H9 (cell line): ENCODE data around the gene GOLGA6L1. TPM values are rescaled to one million over a fixed set of nuclear protein-coding genes. Genes with fewer than 3 reads are reported as not detected.
A peak's percentile ranks its signal among the peaks of the same experiment; 100 is the strongest.
"Not testable (repeated sequence)": the region's sequence is repeated elsewhere in the genome, so short reads cannot be mapped to it uniquely, and the experiment has no call there.

Experiments used
- DNase-seq: peaks from one replicate; pipeline ENCODE4 v3.0.0-alpha.2; 2017
- H2AFZ ChIP-seq: one replicate; pipeline ENCODE4 v1.6.1; 2013; ENCODE audit warnings: mild to moderate bottlenecking, low read length, control low read depth, moderate library complexity
- H2AK5ac ChIP-seq: 2 replicates; pipeline ENCODE4 v1.6.1; 2013; ENCODE audit warnings: low read length, control low read depth, mixed read lengths; ENCODE audit not compliant: insufficient read length
- H2BK120ac ChIP-seq: one replicate; pipeline ENCODE4 v1.6.1; 2013; ENCODE audit warnings: low read depth, mild to moderate bottlenecking, low read length, control low read depth, inconsistent platforms; ENCODE audit not compliant: poor library complexity, severe bottlenecking
- H2BK12ac ChIP-seq: 2 replicates; pipeline ENCODE4 v1.6.1; 2013; ENCODE audit warnings: low read length, control low read depth, mixed read lengths, low read depth; ENCODE audit not compliant: insufficient read length
- H2BK15ac ChIP-seq: 2 replicates; pipeline ENCODE4 v1.6.1; 2013; ENCODE audit warnings: low read depth, low read length, control low read depth
- H2BK20ac ChIP-seq: one replicate; pipeline ENCODE4 v1.6.1; 2013; ENCODE audit warnings: low read depth, mild to moderate bottlenecking, low read length, control low read depth, inconsistent platforms; ENCODE audit not compliant: poor library complexity, severe bottlenecking
- H2BK5ac ChIP-seq: 2 replicates; pipeline ENCODE4 v1.6.1; 2013; ENCODE audit warnings: low read length, control low read depth, mixed read lengths; ENCODE audit not compliant: insufficient read length
- H3K14ac ChIP-seq: 2 replicates; pipeline ENCODE4 v1.6.1; 2013; ENCODE audit warnings: low read length, control low read depth; ENCODE audit not compliant: insufficient read depth
- H3K18ac ChIP-seq: 2 replicates; pipeline ENCODE4 v1.6.1; 2013; ENCODE audit warnings: low read depth, mild to moderate bottlenecking, mixed read lengths, low read length, control low read depth; ENCODE audit not compliant: insufficient read length
- H3K23ac ChIP-seq: 2 replicates; pipeline ENCODE4 v1.6.1; 2013; ENCODE audit warnings: low read length, control low read depth, mixed read lengths, low read depth; ENCODE audit not compliant: insufficient read length
- H3K23me2 ChIP-seq: 2 replicates; pipeline ENCODE4 v1.6.1; 2013; ENCODE audit warnings: low read depth, mild to moderate bottlenecking, mixed read lengths, low read length, control low read depth; ENCODE audit not compliant: insufficient read length, poor library complexity, severe bottlenecking
- H3K27ac ChIP-seq: 2 replicates; pipeline ENCODE4 v1.5.1; 2013; ENCODE audit warnings: low read length, control low read depth, mixed read lengths, low read depth; ENCODE audit not compliant: insufficient read length
- H3K27me3 ChIP-seq: 2 replicates; pipeline ENCODE4 v1.6.1; 2013; ENCODE audit warnings: low read length, control low read depth, inconsistent platforms; ENCODE audit not compliant: insufficient read depth
- H3K4ac ChIP-seq: 2 replicates; pipeline ENCODE4 v1.6.1; 2013; ENCODE audit warnings: low read depth, mild to moderate bottlenecking, control low read depth, inconsistent platforms, low read length, moderate library complexity
- H3K4me1 ChIP-seq: 2 replicates; pipeline ENCODE4 v1.6.1; 2013; ENCODE audit warnings: low read length, control low read depth, inconsistent platforms; ENCODE audit not compliant: insufficient read depth
- H3K4me2 ChIP-seq: 2 replicates; pipeline ENCODE4 v1.6.1; 2013; ENCODE audit warnings: low read length, control low read depth, mixed read lengths; ENCODE audit not compliant: insufficient read length, insufficient read depth
- H3K56ac ChIP-seq: 2 replicates; pipeline ENCODE4 v1.6.1; 2013; ENCODE audit warnings: low read depth, mild to moderate bottlenecking, mixed read lengths, low read length, control low read depth; ENCODE audit not compliant: insufficient read length
- H3K79me1 ChIP-seq: 2 replicates; pipeline ENCODE4 v1.6.1; 2013; ENCODE audit warnings: low read depth, mild to moderate bottlenecking, moderate library complexity, low read length, control low read depth, inconsistent platforms; ENCODE audit not compliant: insufficient read depth, poor library complexity, severe bottlenecking
- H3K79me2 ChIP-seq: 2 replicates; pipeline ENCODE4 v1.6.1; 2013; ENCODE audit warnings: low read length, control low read depth, inconsistent platforms; ENCODE audit not compliant: insufficient read depth
- H3K9ac ChIP-seq: 2 replicates; pipeline ENCODE4 v1.6.1; 2013; ENCODE audit warnings: low read length, control low read depth, mixed read lengths; ENCODE audit not compliant: insufficient read length; ENCODE audit errors: extremely low read depth
- H3K9me3 ChIP-seq: one replicate; pipeline ENCODE4 v1.6.1; 2013; ENCODE audit warnings: low read depth, low read length, inconsistent platforms; ENCODE audit not compliant: control insufficient read depth
- H3T11ph ChIP-seq: one replicate; pipeline ENCODE4 v1.6.1; 2013; ENCODE audit warnings: mild to moderate bottlenecking, low read length, control low read depth, inconsistent platforms
- H4K20me1 ChIP-seq: one replicate; pipeline ENCODE4 v1.6.1; 2013; ENCODE audit not compliant: control insufficient read depth, insufficient read length, insufficient read depth
- H4K5ac ChIP-seq: 2 replicates; pipeline ENCODE4 v1.6.1; 2013; ENCODE audit warnings: low read depth, mild to moderate bottlenecking, mixed read lengths, low read length, control low read depth; ENCODE audit not compliant: insufficient read length
- H4K8ac ChIP-seq: replicated peaks from 2 replicates; pipeline ENCODE4 v1.6.1; 2013; ENCODE audit warnings: low read length, control low read depth, mixed read lengths, low read depth; ENCODE audit not compliant: insufficient read length
- H4K91ac ChIP-seq: 2 replicates; pipeline ENCODE4 v1.6.1; 2013; ENCODE audit warnings: low read depth, mild to moderate bottlenecking, moderate library complexity, mixed read lengths, low read length, control low read depth; ENCODE audit not compliant: insufficient read length
- H3K27ac Mint-ChIP-seq, 3 experiments: 2 replicates in 2 of 3; 3 replicates in 1 of 3; pipeline ENCODE4 v1.8.0; 2020 to 2021; ENCODE audit warnings: mixed read lengths in 3 of 3, mild to moderate bottlenecking in 1 of 3, moderate library complexity in 1 of 3
- H3K27me3 Mint-ChIP-seq: 2 replicates; pipeline ENCODE4 v1.8.0; 2021; ENCODE audit warnings: low read depth, mild to moderate bottlenecking, moderate library complexity, mixed read lengths
- H3K36me3 Mint-ChIP-seq, 3 experiments: 2 replicates in 2 of 3; 3 replicates in 1 of 3; pipeline ENCODE4 v1.8.0; 2020 to 2021; ENCODE audit warnings: low read depth in 3 of 3, mixed read lengths in 3 of 3; ENCODE audit not compliant: insufficient read depth in 1 of 3
- H3K4me1 Mint-ChIP-seq, 2 experiments: 2 replicates each; pipeline ENCODE4 v1.8.0; 2020; ENCODE audit warnings: mixed read lengths in 2 of 2
- H3K4me3 Mint-ChIP-seq, 2 experiments: 2 replicates in 1 of 2; 3 replicates in 1 of 2; pipeline ENCODE4 v1.8.0; 2020 to 2021; ENCODE audit warnings: mild to moderate bottlenecking in 2 of 2, mixed read lengths in 2 of 2, moderate library complexity in 1 of 2
- H3K9me3 Mint-ChIP-seq, 2 experiments: 2 replicates in 1 of 2; 3 replicates in 1 of 2; pipeline ENCODE4 v1.8.0; 2020; ENCODE audit warnings: mild to moderate bottlenecking in 2 of 2, mixed read lengths in 2 of 2, moderate library complexity in 1 of 2
- WGBS: extraction: QIAGEN DNeasy Blood & Tissue Kit; methylation state at CpG from one replicate; pipeline ENCODE4 v1.1.7; 2013; ENCODE audit warnings: missing lambda C conversion rate, low lambda C conversion rate, mixed read lengths; ENCODE audit not compliant: insufficient read length; ENCODE audit errors: extremely low coverage; 5-methylcytosine and 5-hydroxymethylcytosine counted together
- total RNA-seq: library from RNA; stranded (reverse); gene quantifications from 2 replicates; pipeline ENCODE4 v1.2.1, GENCODE V29; 2021

Gene GOLGA6L1
- total RNA-seq, 1 experiment from 2014 or later: not detected

DNA sequence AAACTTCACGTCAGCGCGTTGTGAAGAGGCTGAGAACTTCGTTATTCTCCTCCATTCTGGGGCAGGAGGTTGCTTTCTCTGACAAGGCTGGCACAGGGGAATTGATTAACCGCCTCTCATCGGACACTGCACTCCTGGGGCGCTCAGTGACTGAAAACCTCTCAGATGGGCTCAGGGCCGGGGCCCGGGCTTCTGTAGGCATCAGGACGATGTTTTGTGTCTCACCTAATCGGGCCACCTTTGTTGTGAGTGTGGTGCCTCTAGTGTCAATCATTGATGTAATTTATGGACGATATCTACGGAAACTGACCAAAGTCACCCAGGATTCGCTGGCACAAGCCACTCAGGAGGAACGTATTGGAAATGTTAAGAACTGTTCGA is 43.9 kb upstream of the GOLGA6L1 start:
- not testable (repeated sequence) for H4K5ac ChIP-seq, H2AK5ac ChIP-seq, H3K27me3 ChIP-seq, H4K91ac ChIP-seq, H3T11ph ChIP-seq, H3K56ac ChIP-seq, H2BK15ac ChIP-seq, H2AFZ ChIP-seq, H2BK120ac ChIP-seq, H3K4ac ChIP-seq, H3K79me2 ChIP-seq, H3K4me1 Mint-ChIP-seq, H4K8ac ChIP-seq, H3K9me3 Mint-ChIP-seq, H2BK20ac ChIP-seq, H2BK5ac ChIP-seq, H3K14ac ChIP-seq, DNase-seq, H2BK12ac ChIP-seq, H3K18ac ChIP-seq, H3K4me1 ChIP-seq, H3K9me3 ChIP-seq, H3K27ac ChIP-seq, H3K9ac ChIP-seq, H3K27me3 Mint-ChIP-seq, H3K36me3 Mint-ChIP-seq, H3K79me1 ChIP-seq, H3K23ac ChIP-seq, H3K23me2 ChIP-seq, H3K27ac Mint-ChIP-seq, H4K20me1 ChIP-seq
- WGBS: no CpG with 5 or more reads among the region's 16 CpGs
- H3K4me3 Mint-ChIP-seq: peak overlapping the region in 1 of 2 experiments; percentile 44; a peak in 2 of 5 replicates
- peak overlapping the region; percentile 25 for H3K4me2 ChIP-seq

DNA sequence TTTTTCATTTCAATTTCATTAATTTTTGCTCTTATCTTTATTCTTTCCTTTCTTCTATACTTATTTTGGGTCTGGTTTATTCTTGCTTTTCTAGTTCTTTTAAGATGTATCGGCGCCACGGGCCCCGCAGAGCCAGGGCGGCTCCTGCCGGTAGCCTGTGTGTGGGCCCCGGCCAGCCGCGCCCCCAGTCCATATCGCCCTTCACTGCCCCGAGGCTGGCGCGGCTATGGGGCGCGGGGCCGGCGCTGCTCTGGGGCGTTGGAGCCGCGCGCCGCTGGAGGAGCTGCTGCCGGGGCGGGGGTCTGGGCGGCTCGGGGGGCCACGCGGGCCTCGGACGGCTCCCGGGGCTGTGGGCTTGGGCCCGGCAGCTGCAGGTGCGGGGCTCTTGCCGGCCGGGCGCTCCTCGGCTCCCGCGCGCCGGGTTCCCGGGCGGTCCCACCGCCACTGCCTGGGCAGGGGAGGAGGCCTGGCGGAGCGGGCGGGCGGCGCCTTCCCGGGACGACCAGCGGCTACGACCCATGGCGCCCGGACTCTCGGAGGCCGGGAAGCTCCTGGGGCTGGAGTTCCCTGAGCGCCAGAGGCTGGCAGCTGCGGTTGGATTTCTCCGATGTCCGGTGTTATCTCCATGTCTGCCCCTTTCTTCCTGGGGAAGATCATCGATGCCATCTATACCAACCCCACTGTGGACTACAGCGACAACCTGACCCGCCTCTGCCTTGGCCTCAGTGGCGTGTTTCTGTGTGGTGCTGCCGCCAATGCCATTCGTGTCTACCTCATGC is 43.3 kb upstream of the GOLGA6L1 start:
- not testable (repeated sequence) for H2AFZ ChIP-seq, H3K27me3 Mint-ChIP-seq
- no CpG with 5 or more reads among the region's 67 CpGs for WGBS

More for the DNA sequence above, 43.3 kb upstream of the GOLGA6L1 start:
- H2BK5ac ChIP-seq, H3K4ac ChIP-seq, H3K4me1 Mint-ChIP-seq, H3K9me3 Mint-ChIP-seq, H3K18ac ChIP-seq, H3K27ac Mint-ChIP-seq, H2BK12ac ChIP-seq, H2BK120ac ChIP-seq, H4K5ac ChIP-seq, H3K23me2 ChIP-seq, H3K27me3 ChIP-seq, H2AK5ac ChIP-seq, H4K91ac ChIP-seq, H3T11ph ChIP-seq, H3K14ac ChIP-seq, H4K8ac ChIP-seq, H2BK20ac ChIP-seq, H3K56ac ChIP-seq, H3K79me2 ChIP-seq, H2BK15ac ChIP-seq, H3K36me3 Mint-ChIP-seq, H3K27ac ChIP-seq, H3K9me3 ChIP-seq, H3K79me1 ChIP-seq, H3K23ac ChIP-seq, H3K4me1 ChIP-seq, H4K20me1 ChIP-seq, H3K9ac ChIP-seq: not testable (repeated sequence)
- peak overlapping the region; percentile 25 for H3K4me2 ChIP-seq
- peak; percentile 40 for DNase-seq
- peak overlapping the region; percentile 44 to 72; a peak in 4 of 5 replicates for H3K4me3 Mint-ChIP-seq
